Activated B cell treated with CpG ODN at 0.5 μM for 24 hours (primary cell): ENCODE results near the gene KLF5. TPM values are rescaled to one million over a fixed set of nuclear protein-coding genes. Genes with fewer than 3 reads are reported as not detected.

ENCODE experiments used
- ATAC-seq: fragments of 200-7000 bp; cut with Tn5 transposase; one replicate; pipeline ENCODE4 v1.10.0; 2021; ENCODE audit warnings: low read depth, mild to moderate bottlenecking, moderate library complexity
- CTCF ChIA-PET: fragments of 350-600 bp; sonication (Branson Sonifier 250); formaldehyde crosslinking; loops from one replicate; lab custom pipeline; 2021; ENCODE audit warnings: antibody characterized with exemption; lab: Charles Lee
- POLR2A ChIA-PET: fragments of 350-600 bp; sonication (Branson Sonifier 250); formaldehyde crosslinking; loops from one replicate; lab custom pipeline; 2021; ENCODE audit warnings: antibody characterized with exemption; lab: Charles Lee
- DNase-seq: peaks from one replicate; pipeline ENCODE4 v3.0.0; 2022
- H3K27ac Mint-ChIP-seq: one replicate; pipeline ENCODE4 v1.8.0; 2020; ENCODE audit warnings: mixed read lengths
- H3K27me3 Mint-ChIP-seq: one replicate; pipeline ENCODE4 v1.8.0; 2021; ENCODE audit warnings: mixed read lengths
- H3K36me3 Mint-ChIP-seq: one replicate; pipeline ENCODE4 v1.8.0; 2021; ENCODE audit warnings: low read depth, mixed read lengths
- H3K4me1 Mint-ChIP-seq: one replicate; pipeline ENCODE4 v1.8.0; 2021; ENCODE audit warnings: mixed read lengths
- H3K4me3 Mint-ChIP-seq: one replicate; pipeline ENCODE4 v1.8.0; 2020; ENCODE audit warnings: mild to moderate bottlenecking, mixed read lengths
- H3K9me3 Mint-ChIP-seq: one replicate; pipeline ENCODE4 v1.8.0; 2020; ENCODE audit warnings: mixed read lengths
- intact Hi-C: fragments of 100-400 bp; cut with micrococcal nuclease; formaldehyde crosslinking; loops from one replicate; pipeline ENCODE4 v1.15.1; 2024
- total RNA-seq: library from RNA; stranded (reverse); gene quantifications from 2 replicates; pipeline ENCODE4 v1.2.3, GENCODE V29; 2022
- TF ChIP-seq, protein P1 (sequence below): fragments of 200-600 bp; IDR thresholded peaks from one replicate; pipeline ENCODE4 v1.8.0; 2022; ENCODE audit warnings: antibody characterized with exemption, mild to moderate bottlenecking

KLF5 gene
- total RNA-seq, 1 donor from 2014 or later = 0.35 TPM

DNA sequence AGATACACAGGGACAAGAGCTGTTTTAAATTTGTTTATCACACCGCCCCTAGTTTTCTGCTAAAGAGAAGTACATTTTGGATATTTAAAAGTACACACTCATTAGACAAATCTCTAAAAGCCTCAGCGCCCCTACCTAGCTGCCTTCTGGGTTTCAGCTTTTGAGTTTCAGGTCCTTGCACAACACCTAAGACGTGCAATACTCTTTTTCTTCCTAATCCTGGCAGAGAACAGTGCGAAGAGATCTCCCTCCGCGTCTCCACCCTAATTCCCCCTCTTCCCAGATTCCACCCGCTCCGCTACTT lies 421 bp upstream of the KLF5 start:
- H3K4me3 Mint-ChIP-seq = peak overlapping the region; percentile 91
- H3K27me3 Mint-ChIP-seq = peaks cover 38% of the 10 kb centered on the region
- peak overlapping the region; percentile 54 for H3K27ac Mint-ChIP-seq
- H3K9me3 Mint-ChIP-seq = no peaks in the 10 kb centered on the region
- DNase-seq (no peak), ATAC-seq (peak; percentile 4)
- peaks cover 18% of the 10 kb centered on the region for H3K4me1 Mint-ChIP-seq
- peaks cover 2% of the 10 kb centered on the region for H3K36me3 Mint-ChIP-seq
- CTCF ChIA-PET = interaction anchor here (0.6 kb wide), 1 partner anchor 26 kb away, joined by 3 read pairs; no protein-coding TSS in a partner anchor
- intact Hi-C loops = loop anchor here (1.0 to 5.0 kb wide), 4 partner anchors 276 to 1766 kb away; partner anchors contain the start of genes BORA, MZT1 and PIBF1
- TF ChIP-seq, protein P1, sequence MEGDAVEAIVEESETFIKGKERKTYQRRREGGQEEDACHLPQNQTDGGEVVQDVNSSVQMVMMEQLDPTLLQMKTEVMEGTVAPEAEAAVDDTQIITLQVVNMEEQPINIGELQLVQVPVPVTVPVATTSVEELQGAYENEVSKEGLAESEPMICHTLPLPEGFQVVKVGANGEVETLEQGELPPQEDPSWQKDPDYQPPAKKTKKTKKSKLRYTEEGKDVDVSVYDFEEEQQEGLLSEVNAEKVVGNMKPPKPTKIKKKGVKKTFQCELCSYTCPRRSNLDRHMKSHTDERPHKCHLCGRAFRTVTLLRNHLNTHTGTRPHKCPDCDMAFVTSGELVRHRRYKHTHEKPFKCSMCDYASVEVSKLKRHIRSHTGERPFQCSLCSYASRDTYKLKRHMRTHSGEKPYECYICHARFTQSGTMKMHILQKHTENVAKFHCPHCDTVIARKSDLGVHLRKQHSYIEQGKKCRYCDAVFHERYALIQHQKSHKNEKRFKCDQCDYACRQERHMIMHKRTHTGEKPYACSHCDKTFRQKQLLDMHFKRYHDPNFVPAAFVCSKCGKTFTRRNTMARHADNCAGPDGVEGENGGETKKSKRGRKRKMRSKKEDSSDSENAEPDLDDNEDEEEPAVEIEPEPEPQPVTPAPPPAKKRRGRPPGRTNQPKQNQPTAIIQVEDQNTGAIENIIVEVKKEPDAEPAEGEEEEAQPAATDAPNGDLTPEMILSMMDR = no peak
- POLR2A ChIA-PET = no interaction called here

DNA sequence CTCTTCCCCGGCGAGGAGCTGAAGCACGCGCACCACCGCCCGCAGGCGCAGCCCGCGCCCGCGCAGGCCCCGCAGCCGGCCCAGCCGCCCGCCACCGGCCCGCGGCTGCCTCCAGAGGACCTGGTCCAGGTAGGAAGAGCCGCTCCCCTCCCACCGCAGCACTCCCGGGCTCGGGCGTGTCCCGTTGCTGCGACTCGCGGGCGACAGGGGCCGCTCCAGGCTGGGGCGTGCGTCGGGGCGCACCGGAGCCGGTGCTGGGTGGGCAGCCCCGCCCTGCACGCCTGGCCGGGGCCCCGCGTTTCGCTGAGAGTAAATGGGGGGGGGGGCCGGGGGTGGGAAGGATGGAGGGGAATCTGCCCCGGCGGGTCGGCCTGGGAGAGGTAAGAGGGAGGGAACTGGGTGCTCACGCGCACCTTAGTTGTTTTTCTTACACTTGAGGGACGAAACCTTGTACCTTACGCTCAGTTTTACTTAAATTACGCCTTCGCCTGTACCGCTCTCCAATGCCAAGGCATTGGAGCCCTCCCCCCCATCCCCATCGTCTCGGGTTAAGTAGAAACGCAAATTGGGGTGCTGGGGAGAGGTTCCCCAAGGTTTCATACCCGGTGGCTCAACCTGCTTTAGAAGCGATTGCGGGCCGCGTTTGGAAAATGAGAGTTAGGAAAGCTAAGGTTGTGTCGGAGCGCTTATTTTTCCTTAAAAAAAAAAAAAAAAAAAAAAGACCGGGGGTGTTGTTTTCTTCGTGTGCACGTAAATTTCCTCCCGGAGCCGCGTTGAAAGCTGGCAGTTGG lies 850 bp downstream of the KLF5 start:
- H3K27ac Mint-ChIP-seq = no peak overlapping the region
- peaks cover 18% of the 10 kb centered on the region for H3K4me1 Mint-ChIP-seq
- TF ChIP-seq, protein P1 = no peak
- ATAC-seq = peak; percentile 11
- H3K9me3 Mint-ChIP-seq = no peaks in the 10 kb centered on the region
- H3K4me3 Mint-ChIP-seq = peak overlapping the region; percentile 77
- ChIA-PET CTCF (no interaction called here), POLR2A (interaction anchor here (0.5 to 0.7 kb wide), 3 partner anchors 330 to 1028 kb away, joined by 3 to 6 read pairs (median 4); no protein-coding TSS in a partner anchor)
- H3K36me3 Mint-ChIP-seq = peaks cover 2% of the 10 kb centered on the region
- H3K27me3 Mint-ChIP-seq = peaks cover 35% of the 10 kb centered on the region
- intact Hi-C loops = loop anchor here (5.0 kb wide), 2 partner anchors 1233 to 1767 kb away; no protein-coding TSS in a partner anchor
- DNase-seq = peak; percentile 38

DNA sequence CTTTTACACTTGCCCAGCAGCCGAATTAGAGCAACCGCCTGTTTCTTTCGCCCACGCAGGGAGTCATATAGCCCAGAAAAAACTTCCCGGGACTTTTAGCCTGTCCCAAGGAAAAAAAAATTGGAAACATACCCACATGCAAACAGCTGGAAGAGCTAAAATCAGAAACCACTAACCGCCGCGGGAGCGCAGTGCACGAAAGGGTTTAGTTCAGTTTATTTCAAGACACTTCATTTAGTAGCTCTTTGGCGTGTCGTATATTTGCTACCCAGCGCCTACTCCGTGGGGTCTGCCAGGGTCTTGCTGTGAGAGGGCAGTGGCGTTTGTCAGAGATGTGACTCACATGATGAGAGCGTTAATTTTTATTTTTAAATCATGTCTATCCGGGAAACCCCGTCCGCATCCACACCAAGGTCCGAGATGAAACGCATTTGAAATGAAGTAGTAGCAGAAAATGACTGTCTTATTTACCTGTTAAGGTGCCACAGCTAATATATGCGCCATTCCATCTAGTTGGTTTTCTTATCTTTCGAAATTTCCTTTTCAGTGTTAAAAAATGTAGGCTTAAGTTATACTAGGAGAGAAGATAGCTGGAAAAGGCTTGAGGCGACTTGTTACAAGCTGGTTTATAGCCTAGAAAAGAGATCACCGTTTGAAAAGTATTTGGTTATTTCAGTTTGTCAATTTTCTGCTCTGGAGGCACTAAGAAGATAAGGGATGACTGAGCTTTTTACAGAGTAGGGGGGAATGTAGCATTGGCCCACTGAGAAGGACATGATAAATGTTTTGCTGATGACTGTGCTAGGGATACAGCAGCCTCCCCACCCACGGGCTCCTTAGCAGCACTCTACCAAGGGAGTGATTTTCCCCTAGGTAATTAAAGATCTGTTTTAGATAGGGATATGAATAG lies 1.7 kb downstream of the KLF5 start:
- peak overlapping the region; percentile 77 for H3K4me3 Mint-ChIP-seq
- TF ChIP-seq, protein P1 = no peak
- peaks cover 28% of the 10 kb centered on the region for H3K27me3 Mint-ChIP-seq
- CTCF ChIA-PET = no interaction called here
- peaks cover 2% of the 10 kb centered on the region for H3K36me3 Mint-ChIP-seq
- H3K27ac Mint-ChIP-seq = no peak overlapping the region
- H3K9me3 Mint-ChIP-seq = no peaks in the 10 kb centered on the region
- ATAC-seq = no peak
- H3K4me1 Mint-ChIP-seq = peaks cover 18% of the 10 kb centered on the region
- intact Hi-C loops = no loop called here
- POLR2A ChIA-PET = interaction anchor here (0.6 to 0.7 kb wide), 3 partner anchors 20 to 1027 kb away, joined by 3 to 6 read pairs (median 4); no protein-coding TSS in a partner anchor
- DNase-seq = no peak

DNA sequence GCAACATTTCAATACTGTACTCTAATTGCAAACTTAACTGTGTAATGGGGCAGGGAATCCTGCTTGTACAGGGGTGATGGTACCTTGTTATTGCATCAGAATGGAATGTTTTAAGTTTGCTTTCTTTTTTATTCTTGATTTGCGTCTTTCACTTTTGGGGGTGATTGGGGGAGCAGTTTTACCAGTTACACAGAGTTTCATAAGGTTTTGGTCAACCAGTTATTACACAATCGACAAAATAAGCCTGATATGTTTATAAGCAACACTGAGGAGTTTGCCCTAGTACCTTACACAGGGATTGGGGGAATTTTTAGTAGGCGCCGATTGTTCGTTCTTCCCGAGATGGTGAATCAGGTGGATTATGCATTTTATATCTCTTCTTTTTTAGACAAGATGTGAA lies 2.7 kb downstream of the KLF5 start:
- Mint-ChIP-seq H3K27ac (no peak overlapping the region), H3K27me3 (peaks cover 20% of the 10 kb centered on the region), H3K9me3 (no peaks in the 10 kb centered on the region), H3K36me3 (peaks cover 2% of the 10 kb centered on the region), H3K4me3 (no peak overlapping the region), H3K4me1 (peaks cover 18% of the 10 kb centered on the region)
- ChIA-PET CTCF (no interaction called here), POLR2A (no interaction called here)
- intact Hi-C loops = no loop called here
- ATAC-seq = no peak
- DNase-seq = no peak
- TF ChIP-seq, protein P1 = no peak

DNA sequence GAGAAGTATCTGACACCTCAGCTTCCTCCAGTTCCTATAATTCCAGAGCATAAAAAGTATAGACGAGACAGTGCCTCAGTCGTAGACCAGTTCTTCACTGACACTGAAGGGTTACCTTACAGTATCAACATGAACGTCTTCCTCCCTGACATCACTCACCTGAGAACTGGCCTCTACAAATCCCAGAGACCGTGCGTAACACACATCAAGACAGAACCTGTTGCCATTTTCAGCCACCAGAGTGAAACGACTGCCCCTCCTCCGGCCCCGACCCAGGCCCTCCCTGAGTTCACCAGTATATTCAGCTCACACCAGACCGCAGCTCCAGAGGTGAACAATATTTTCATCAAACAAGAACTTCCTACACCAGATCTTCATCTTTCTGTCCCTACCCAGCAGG lies 3.1 kb downstream of the KLF5 start:
- Mint-ChIP-seq H3K27me3 (peaks cover 20% of the 10 kb centered on the region), H3K4me1 (peaks cover 18% of the 10 kb centered on the region), H3K4me3 (no peak overlapping the region), H3K27ac (no peak overlapping the region), H3K9me3 (no peaks in the 10 kb centered on the region), H3K36me3 (peaks cover 2% of the 10 kb centered on the region)
- intact Hi-C loops = no loop called here
- TF ChIP-seq, protein P1 = no peak
- ATAC-seq (no peak), DNase-seq (no peak)
- POLR2A ChIA-PET = no interaction called here
- CTCF ChIA-PET = no interaction called here
